H1 (cell line): ENCODE results near the gene OBSCN. TPM values are rescaled to one million over a fixed set of nuclear protein-coding genes. Genes with fewer than 3 reads are reported as not detected.

Experiments used
- CTCF ChIA-PET: fragments of 300-600 bp; sonication (Branson Sonifier 250); formaldehyde crosslinking; loops from one replicate; lab custom pipeline; 2021; ENCODE audit not compliant: partially characterized antibody; lab: Charles Lee
- POLR2A ChIA-PET: fragments of 300-600 bp; sonication (Branson Sonifier 250); formaldehyde crosslinking; loops from one replicate; lab custom pipeline; 2021; ENCODE audit warnings: inconsistent platforms; ENCODE audit not compliant: partially characterized antibody; lab: Charles Lee
- DNase-seq, 2 experiments: peaks; one replicate each; pipeline versions ENCODE4 v3.0.0 to v3.0.0-alpha.2; 2010 to 2022; ENCODE audit warnings: low spot score in 2 of 2, low read depth in 1 of 2, mixed read lengths in 1 of 2
- FAIRE-seq: peaks from 2 replicates; lab custom pipeline; 2011; peaks lifted over from hg19 to GRCh38; lab: Jason Lieb, UNC
- H2AFZ ChIP-seq: 2 replicates; pipeline ENCODE4 v1.8.1; 2012; ENCODE audit warnings: low read length, inconsistent platforms
- H2AK5ac ChIP-seq: 2 replicates; pipeline ENCODE4 v1.6.1; 2013; ENCODE audit warnings: low read depth, low read length
- H2BK120ac ChIP-seq: replicated peaks from 2 replicates; pipeline ENCODE3; 2013; ENCODE audit warnings: low read depth, low read length, inconsistent platforms
- H2BK12ac ChIP-seq: 2 replicates; pipeline ENCODE4 v1.6.1; 2013; ENCODE audit warnings: low read depth, low read length
- H2BK15ac ChIP-seq: 2 replicates; pipeline ENCODE4 v1.6.1; 2013; ENCODE audit warnings: low read length
- H2BK20ac ChIP-seq: 2 replicates; pipeline ENCODE4 v1.6.1; 2013; ENCODE audit warnings: low read length
- H2BK5ac ChIP-seq: 2 replicates; pipeline ENCODE4 v1.6.1; 2013; ENCODE audit warnings: low read depth, low read length
- H3K14ac ChIP-seq: 2 replicates; pipeline ENCODE4 v1.6.1; 2013; ENCODE audit warnings: inconsistent platforms; ENCODE audit not compliant: insufficient read length
- H3K18ac ChIP-seq: 2 replicates; pipeline ENCODE4 v1.6.1; 2013; ENCODE audit warnings: low read length; ENCODE audit errors: extremely low read depth
- H3K23ac ChIP-seq: 2 replicates; pipeline ENCODE4 v1.6.1; 2013; ENCODE audit warnings: inconsistent platforms; ENCODE audit not compliant: insufficient read length
- H3K23me2 ChIP-seq: 2 replicates; pipeline ENCODE4 v1.6.1; 2013; ENCODE audit warnings: low read depth, low read length
- H3K27ac ChIP-seq: 2 replicates; pipeline ENCODE4 v1.6.1; 2011; ENCODE audit warnings: low read depth, low read length, inconsistent platforms
- H3K27me3 ChIP-seq, 4 experiments: replicated peaks in 1 of 4; 1 replicate in 1 of 4; 2 replicates in 3 of 4; pipeline versions ENCODE4 v1.6.1 to v1.8.1; 2011 to 2013; ENCODE audit warnings: low read length in 3 of 4, mild to moderate bottlenecking in 3 of 4, inconsistent platforms in 2 of 4, mixed read lengths in 2 of 4, moderate library complexity in 1 of 4; ENCODE audit not compliant: control insufficient read depth in 3 of 4, insufficient read depth in 3 of 4; ENCODE audit errors: extremely low read depth in 1 of 4
- H3K36me3 ChIP-seq, 4 experiments: 2 replicates each; pipeline versions ENCODE4 v1.6.1 to v1.8.1; 2011 to 2013; ENCODE audit warnings: mild to moderate bottlenecking in 4 of 4, low read length in 3 of 4, moderate library complexity in 2 of 4, control low read depth in 1 of 4, inconsistent platforms in 1 of 4; ENCODE audit not compliant: insufficient read depth in 4 of 4, control insufficient read depth in 2 of 4
- H3K4ac ChIP-seq: replicated peaks from 2 replicates; pipeline ENCODE3; 2013; ENCODE audit warnings: low read length, low read depth, mixed read lengths, inconsistent platforms; ENCODE audit not compliant: insufficient read length
- H3K4me1 ChIP-seq, 4 experiments: replicated peaks in 1 of 4; 1 replicate in 1 of 4; 2 replicates in 3 of 4; pipeline versions ENCODE4 v1.6.1 to v1.8.1; 2011 to 2013; ENCODE audit warnings: low read length in 3 of 4, inconsistent platforms in 2 of 4, mixed read lengths in 1 of 4; ENCODE audit not compliant: insufficient read depth in 4 of 4, control insufficient read depth in 3 of 4
- H3K4me2 ChIP-seq, 2 experiments: 2 replicates each; pipeline versions ENCODE4 v1.6.1 to v1.8.1; 2011 to 2013; ENCODE audit warnings: low read depth in 2 of 2, low read length in 2 of 2, control low read depth in 1 of 2, inconsistent platforms in 1 of 2, mild to moderate bottlenecking in 1 of 2; ENCODE audit not compliant: insufficient read depth in 1 of 2
- H3K4me3 ChIP-seq, 4 experiments: fragments of 200-600, 300-600 bp in 1 of 4; sonication (generic), shearing (Covaris generic), sonication (Bioruptor Twin) in 1 of 4; 2 replicates each; pipeline versions ENCODE4 v1.5.1 to v1.8.1; 2011 to 2016; ENCODE audit warnings: low read length in 4 of 4, low read depth in 3 of 4, control low read depth in 2 of 4, inconsistent platforms in 2 of 4, mild to moderate bottlenecking in 2 of 4, mixed read lengths in 1 of 4, moderate library complexity in 1 of 4; ENCODE audit not compliant: insufficient read depth in 2 of 4; ENCODE audit errors: extremely low read depth in 1 of 4
- H3K56ac ChIP-seq: replicated peaks from 2 replicates; pipeline ENCODE3; 2013; ENCODE audit warnings: low read depth, mild to moderate bottlenecking, mixed read lengths, low read length, inconsistent platforms; ENCODE audit not compliant: insufficient read length
- H3K79me1 ChIP-seq: 2 replicates; pipeline ENCODE4 v1.6.1; 2013; ENCODE audit warnings: low read depth, low read length, control low read depth
- H3K79me2 ChIP-seq, 2 experiments: 2 replicates each; pipeline versions ENCODE4 v1.6.1 to v1.8.1; 2012 to 2013; ENCODE audit warnings: low read length in 2 of 2, mild to moderate bottlenecking in 2 of 2, inconsistent platforms in 1 of 2; ENCODE audit not compliant: insufficient read depth in 2 of 2, control insufficient read depth in 1 of 2
- H3K9ac ChIP-seq, 4 experiments: replicated peaks in 1 of 4; 1 replicate in 1 of 4; 2 replicates in 3 of 4; pipeline versions ENCODE4 v1.6.1 to v1.8.1; 2011 to 2013; ENCODE audit warnings: low read depth in 3 of 4, low read length in 3 of 4, control low read depth in 2 of 4, mild to moderate bottlenecking in 2 of 4, moderate library complexity in 2 of 4, inconsistent platforms in 1 of 4; ENCODE audit errors: extremely low read depth in 1 of 4
- H3K9me3 ChIP-seq, 2 experiments: 2 replicates each; pipeline versions ENCODE4 v1.6.1 to v1.8.1; 2012 to 2013; ENCODE audit warnings: mild to moderate bottlenecking in 2 of 2, moderate library complexity in 2 of 2, control low read depth in 1 of 2, inconsistent platforms in 1 of 2, low read depth in 1 of 2, low read length in 1 of 2, mixed read lengths in 1 of 2; ENCODE audit not compliant: insufficient read depth in 2 of 2
- H4K20me1 ChIP-seq, 2 experiments: replicated peaks in 1 of 2; 2 replicates each; pipeline versions ENCODE3 to v1.8.1; 2011 to 2013; ENCODE audit warnings: inconsistent platforms in 2 of 2, low read length in 2 of 2, mild to moderate bottlenecking in 1 of 2; ENCODE audit not compliant: insufficient read depth in 2 of 2, control insufficient read depth in 1 of 2
- H4K5ac ChIP-seq: 2 replicates; pipeline ENCODE4 v1.6.1; 2013; ENCODE audit warnings: low read length, low read depth, mixed read lengths, inconsistent platforms; ENCODE audit not compliant: insufficient read length
- H4K8ac ChIP-seq: 2 replicates; pipeline ENCODE4 v1.8.0; 2013; ENCODE audit warnings: mild to moderate bottlenecking, moderate library complexity, low read length, inconsistent platforms; ENCODE audit not compliant: insufficient read depth; ENCODE audit errors: extremely low read depth
- H4K91ac ChIP-seq: replicated peaks from 2 replicates; pipeline ENCODE3; 2013; ENCODE audit warnings: low read length, mixed read lengths, inconsistent platforms; ENCODE audit not compliant: insufficient read length
- BRCA1 ChIP-seq: IDR thresholded peaks from 2 replicates; pipeline ENCODE4 v1.6.1; 2012; ENCODE audit warnings: low read depth, low read length, improper control_type of control experiment
- E2F6 ChIP-seq: IDR thresholded peaks from 2 replicates; pipeline ENCODE4 v1.6.1; 2012; ENCODE audit warnings: inconsistent platforms
- KDM5A ChIP-seq: fragments of 200-600 bp; IDR thresholded peaks from 2 replicates; pipeline ENCODE4 v1.7.1; 2012; ENCODE audit warnings: mild to moderate bottlenecking, low read length, inconsistent platforms, mixed read lengths
- WGBS, 2 experiments: shearing (Covaris generic) in 1 of 2; methylation state at CpG; one replicate each; pipeline versions ENCODE4 v1.1.6 to v1.1.7; 2013 to 2015; ENCODE audit warnings: low lambda C conversion rate in 2 of 2, mixed read lengths in 2 of 2, inconsistent platforms in 1 of 2, low coverage in 1 of 2, missing lambda C conversion rate in 1 of 2; ENCODE audit not compliant: insufficient replicate concordance in 2 of 2, insufficient coverage in 1 of 2, insufficient read length in 1 of 2; ENCODE audit errors: extremely low coverage in 1 of 2, missing lambda C conversion rate in 1 of 2; 5-methylcytosine and 5-hydroxymethylcytosine counted together
- polyA plus RNA-seq, 7 experiments: library from polyadenylated mRNA; depleted of rRNA in 3 of 7; stranded (reverse) in 5 of 7; unstranded in 2 of 7; fragments of >200 nt in 5 of 7; fragments of 200-250 nt in 2 of 7; gene quantifications; 1 replicate in 5 of 7; 2 replicates in 1 of 7; 4 replicates in 1 of 7; pipeline versions ENCODE4 v1.2.1 to v1.2.3, GENCODE V29; 2011 to 2013; ENCODE audit warnings: missing spikeins in 2 of 7, mixed read lengths in 2 of 7
- total RNA-seq: library from RNA; stranded (reverse); fragmentation: NEBNext Ultra II Directional; extraction: Animal tissue kit (Norgen Biotek cat#: 25700); gene quantifications from 2 replicates; pipeline ENCODE4 v1.2.1, GENCODE V29; 2021

The OBSCN gene
- total and polyA plus RNA-seq, 2 of the 8 experiments (the other 6 are each of a cell fraction or from before 2014, with no cell fraction given), result 7.5 to 28.4 TPM

DNA sequence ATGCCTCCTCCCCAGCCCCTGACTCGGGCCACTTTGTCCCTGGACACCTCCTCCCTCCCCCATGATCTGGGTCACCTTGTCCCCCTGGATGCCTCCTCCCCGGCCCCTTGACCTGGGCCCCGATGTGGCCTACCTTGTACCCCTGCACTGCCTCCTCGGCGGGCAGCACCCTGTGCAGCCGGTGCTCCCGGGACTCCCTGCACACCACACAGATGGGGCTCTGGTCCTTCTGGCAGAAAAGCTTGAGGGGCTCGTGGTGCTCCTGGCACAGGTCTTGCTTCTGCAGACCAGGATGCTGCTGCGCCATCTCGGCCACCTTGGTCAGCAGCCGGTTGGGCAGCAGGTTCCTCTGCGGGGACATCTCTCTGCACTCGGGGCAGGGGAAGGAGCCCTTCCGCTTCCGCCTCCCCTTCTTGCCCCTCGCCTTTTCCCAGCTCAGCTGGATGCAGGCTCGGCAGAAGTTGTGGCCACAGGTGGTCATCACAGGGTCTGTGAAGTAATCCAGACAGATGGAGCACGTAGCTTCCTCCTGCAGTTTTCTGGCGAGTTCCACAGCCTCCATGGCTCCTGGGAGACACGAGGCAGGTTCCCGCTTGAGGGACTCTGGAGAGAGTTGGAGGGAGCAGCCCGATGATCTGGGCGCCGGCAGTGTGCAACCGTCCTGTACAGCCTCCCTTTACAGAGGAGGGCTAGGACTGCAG is 206.8 kb downstream of the OBSCN start:
- Histone ChIP-seq H3K79me2 (no peaks in the 10 kb centered on the region), H3K14ac (no peak overlapping the region), H2BK12ac (no peak overlapping the region), H2BK20ac (no peak overlapping the region), H3K36me3 (no peaks in the 10 kb centered on the region), H3K4me1 (peaks cover 2 to 9% (median 6%) of the 10 kb centered on the region in 4 experiments), H4K5ac (no peak overlapping the region), H3K79me1 (no peaks in the 10 kb centered on the region; the same call in 1 of the 2 replicates), H3K9ac (no peak overlapping the region; a peak in 1 of 7 replicates), H2BK5ac (no peak overlapping the region), H4K20me1 (peaks cover 8 to 20% of the 10 kb centered on the region in 2 experiments), H3K4me2 (peak overlapping the region in 1 of 2 experiments; percentile 85; a peak in 1 of 4 replicates), H3K9me3 (no peaks in the 10 kb centered on the region), H3K23ac (no peak overlapping the region), H4K8ac (no peak overlapping the region), H2AK5ac (no peak overlapping the region), H3K23me2 (peaks cover 8% of the 10 kb centered on the region), H2BK120ac (no peak overlapping the region), H3K27ac (no peak overlapping the region), H3K18ac (no peak overlapping the region; the same call in 1 of the 2 replicates), H3K56ac (no peak overlapping the region), H3K4ac (no peak overlapping the region), H2BK15ac (no peak overlapping the region), H3K4me3 (no peak overlapping the region), H4K91ac (no peak overlapping the region), H3K27me3 (peaks cover 1 to 48% (median 30%) of the 10 kb centered on the region in 4 experiments), H2AFZ (no peak overlapping the region)
- WGBS, 2 experiments, result 85% methylated on average over 25 of the region's 25 CpGs; no CpG with 5 or more reads in 1 of the 2 experiments
- no peak for DNase-seq
- POLR2A ChIA-PET, result interaction anchor here (0.6 to 4.1 kb wide), 9 partner anchors 9 to 316 kb away, joined by 3 to 22 read pairs (median 3); partner anchors contain the start of gene TRIM11
- CTCF ChIA-PET, result interaction anchor here (0.8 to 2.0 kb wide), 11 partner anchors 10 to 60 kb away, joined by 3 to 8 read pairs (median 4); a partner anchor contains a TSS
- no peak for FAIRE-seq
- TF ChIP-seq BRCA1 (no peak), KDM5A (no peak), E2F6 (no peak)
